Measurements from ENCODE around the gene NKPD1. TPM values are rescaled to one million over a fixed set of nuclear protein-coding genes. Genes with fewer than 3 reads are reported as not detected.

NKPD1 gene
- total and polyA plus RNA-seq, 2 donors (not counting 3 experiments of a cell fraction or from before 2014, with no cell fraction given) = 0.04 TPM; not detected in 1

DNA sequence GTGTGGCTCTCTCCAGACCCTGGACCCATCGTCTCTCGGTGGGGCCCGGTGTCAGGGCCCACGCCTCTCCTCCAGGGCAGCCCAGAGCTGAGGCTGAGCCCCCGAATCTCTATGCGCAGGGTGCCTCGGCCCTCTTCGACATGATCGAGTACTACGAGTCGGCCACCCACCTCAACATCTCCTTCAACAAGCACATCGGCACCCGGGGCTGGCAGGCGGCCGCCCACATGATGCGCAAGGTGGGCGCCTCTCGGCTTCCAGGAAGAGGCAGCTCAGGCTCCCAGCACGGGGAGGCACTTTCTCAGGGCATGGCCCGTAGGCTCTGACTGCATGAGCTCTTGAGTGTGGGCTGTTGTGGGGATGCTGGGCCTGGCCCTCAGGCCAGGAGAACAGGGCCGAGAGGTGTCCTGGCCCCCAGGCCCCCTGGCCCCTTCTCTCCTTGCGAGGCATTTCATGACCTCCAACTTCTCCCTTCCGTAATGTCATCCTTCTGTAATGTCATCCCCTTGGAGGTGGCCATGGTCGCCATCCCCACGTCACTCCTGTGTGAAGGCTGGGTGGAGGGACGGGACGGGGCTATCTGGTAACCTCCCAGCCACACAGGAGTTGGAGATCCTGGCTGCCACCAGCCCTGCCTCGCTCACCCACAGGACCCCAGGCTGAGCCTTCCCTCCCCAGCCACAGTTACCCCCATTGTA lies 19.4 kb downstream of the NKPD1 start:
- no peak overlapping the region for H3K4me3 ChIP-seq (replicated peaks in 1 of 3; ENCODE audit: insufficient read depth in 1 of 3, low read depth in 1 of 3, low read length in 3 of 3)
- dilution Hi-C loops (cut with MboI; ENCODE audit: extremely low pct_ligation_motif_present, low sequenced_read_pairs) = no loop called here
- no peaks in the 10 kb centered on the region for H4K20me1 ChIP-seq (replicated peaks; ENCODE audit: control insufficient read depth, extremely low read depth, insufficient read depth, low read length)
- no peak overlapping the region for H3K9ac ChIP-seq (replicated peaks; ENCODE audit: extremely low read depth, insufficient read depth, low read length)
- no peak overlapping the region for H2AFZ ChIP-seq (ENCODE audit: low read depth, low read length)
- ChIA-PET POLR2A (no interaction called here), CTCF (no interaction called here)
- H3K36me3 ChIP-seq (ENCODE audit: control insufficient read depth in 2 of 2, extremely low read depth in 1 of 2, insufficient read depth in 2 of 2, low read length in 2 of 2) = peaks cover 2 to 17% of the 10 kb centered on the region in 2 experiments
- H3K4me2 ChIP-seq (ENCODE audit: insufficient read depth, low read length) = no peak overlapping the region
- no peaks in the 10 kb centered on the region for H3K9me3 ChIP-seq (replicated peaks; ENCODE audit: control insufficient read depth, insufficient read depth, low read length)
- TF ChIP-seq EZH2 (IDR thresholded peaks at IDR 0.05; ENCODE audit: borderline replicate concordance, low read depth, low read length, severe bottlenecking) (no peak), FOS (IDR thresholded peaks at IDR 0.05; ENCODE audit: borderline replicate concordance, insufficient read depth, low read length) (no peak), MYC (IDR thresholded peaks at IDR 0.05; ENCODE audit: low read depth, low read length) (no peak), POLR2AphosphoS5 (IDR thresholded peaks at IDR 0.05; ENCODE audit: insufficient read depth, low read depth, low read length) (no peak)
- TF ChIP-seq, protein P1, sequence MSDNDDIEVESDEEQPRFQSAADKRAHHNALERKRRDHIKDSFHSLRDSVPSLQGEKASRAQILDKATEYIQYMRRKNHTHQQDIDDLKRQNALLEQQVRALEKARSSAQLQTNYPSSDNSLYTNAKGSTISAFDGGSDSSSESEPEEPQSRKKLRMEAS (IDR thresholded peaks at IDR 0.05; ENCODE audit: insufficient read depth, insufficient read length) = no peak
- TF ChIP-seq, protein P2, sequence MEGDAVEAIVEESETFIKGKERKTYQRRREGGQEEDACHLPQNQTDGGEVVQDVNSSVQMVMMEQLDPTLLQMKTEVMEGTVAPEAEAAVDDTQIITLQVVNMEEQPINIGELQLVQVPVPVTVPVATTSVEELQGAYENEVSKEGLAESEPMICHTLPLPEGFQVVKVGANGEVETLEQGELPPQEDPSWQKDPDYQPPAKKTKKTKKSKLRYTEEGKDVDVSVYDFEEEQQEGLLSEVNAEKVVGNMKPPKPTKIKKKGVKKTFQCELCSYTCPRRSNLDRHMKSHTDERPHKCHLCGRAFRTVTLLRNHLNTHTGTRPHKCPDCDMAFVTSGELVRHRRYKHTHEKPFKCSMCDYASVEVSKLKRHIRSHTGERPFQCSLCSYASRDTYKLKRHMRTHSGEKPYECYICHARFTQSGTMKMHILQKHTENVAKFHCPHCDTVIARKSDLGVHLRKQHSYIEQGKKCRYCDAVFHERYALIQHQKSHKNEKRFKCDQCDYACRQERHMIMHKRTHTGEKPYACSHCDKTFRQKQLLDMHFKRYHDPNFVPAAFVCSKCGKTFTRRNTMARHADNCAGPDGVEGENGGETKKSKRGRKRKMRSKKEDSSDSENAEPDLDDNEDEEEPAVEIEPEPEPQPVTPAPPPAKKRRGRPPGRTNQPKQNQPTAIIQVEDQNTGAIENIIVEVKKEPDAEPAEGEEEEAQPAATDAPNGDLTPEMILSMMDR (IDR thresholded peaks at IDR 0.05; ENCODE audit: extremely low read depth in 1 of 2, insufficient read depth in 1 of 2, low read depth in 1 of 2, low read length in 2 of 2) = no peak
- no peak for DNase-seq (ENCODE audit: low read depth, low spot score)
- BruUV-seq (replicated peaks) = no TSS peak
- intact Hi-C loops (cut with micrococcal nuclease) = no loop called here
- no peak overlapping the region for H3K27ac ChIP-seq (ENCODE audit: insufficient read depth, low read depth, low read length)
- FAIRE-seq = no peak
- peaks cover 2% of the 10 kb centered on the region for H3K79me2 ChIP-seq (ENCODE audit: control insufficient read depth, insufficient read depth, low read length)
- H3K27me3 ChIP-seq (ENCODE audit: control insufficient read depth in 2 of 2, insufficient read depth in 2 of 2, low read length in 2 of 2) = no peaks in the 10 kb centered on the region
- H3K4me1 ChIP-seq (ENCODE audit: control insufficient read depth, extremely low read depth, insufficient read depth, low read length) = no peaks in the 10 kb centered on the region
- H3K9me1 ChIP-seq (replicated peaks; ENCODE audit: control insufficient read depth, extremely low read depth, insufficient read depth, low read length) = no peaks in the 10 kb centered on the region

All from endothelial cell of umbilical vein (primary cell).